ENCODE data around the gene ADAM8. TPM values are rescaled to one million over a fixed set of nuclear protein-coding genes. Genes with fewer than 3 reads are reported as not detected.
A peak's percentile ranks its signal among the peaks of the same experiment; 100 is the strongest.

ADAM8 gene
- total and polyA plus RNA-seq, 4 experiments from 2014 or later, result 63.9 to 97.8 (median 88.8) TPM

DNA sequence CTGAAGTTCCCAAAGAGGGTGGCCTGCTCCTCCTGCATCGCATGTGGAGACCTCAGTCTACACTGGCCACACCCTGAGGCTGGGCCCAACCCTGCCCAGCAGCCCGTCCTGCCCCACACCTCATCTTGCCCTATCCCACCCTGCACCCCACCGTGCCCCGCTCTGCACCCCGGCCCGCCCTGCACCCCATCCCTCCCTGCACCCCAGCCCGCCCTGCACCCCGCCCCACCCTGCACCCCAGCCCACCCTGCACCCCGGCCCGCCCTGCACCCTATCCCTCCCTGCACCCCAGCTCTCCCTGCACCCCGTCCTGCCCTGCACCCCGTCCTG is 24.5 kb downstream of the ADAM8 start:
- Mint-ChIP-seq H3K36me3 (no peaks in the 10 kb centered on the region), H3K4me1 (peaks cover 2 to 9% (median 7%) of the 10 kb centered on the region in 4 donors), H3K4me3 (no peak overlapping the region), H3K27me3 (no peaks in the 10 kb centered on the region), H3K27ac (no peak overlapping the region), H3K9me3 (no peaks in the 10 kb centered on the region)
- Histone ChIP-seq H3K9me3 (ENCODE audit: control insufficient read depth in 1 of 2, low read length in 2 of 2) (no peaks in the 10 kb centered on the region), H3K27ac (ENCODE audit: low read depth, low read length) (no peak overlapping the region), H3K4me3 (ENCODE audit: low read length in 2 of 2) (no peak overlapping the region), H3K36me3 (ENCODE audit: insufficient read depth, low read length) (no peaks in the 10 kb centered on the region), H3K4me1 (ENCODE audit: insufficient read depth, low read length) (peaks cover 4% of the 10 kb centered on the region), H3K27me3 (ENCODE audit: insufficient read depth, low read length) (no peaks in the 10 kb centered on the region)
- no peak for DNase-seq
- CTCF ChIA-PET (ENCODE audit: partially characterized antibody), result no interaction called here
- intact Hi-C loops (cut with micrococcal nuclease), result loop anchor here (10.0 kb wide), 1 partner anchor 1347 kb away; the partner anchor contains the start of gene PPP2R2D
- POLR2A ChIA-PET (ENCODE audit: partially characterized antibody), result no interaction called here

GRCh38 chr10:133251388-133252222 is 25.1 kb downstream of the ADAM8 start:
- no peaks in the 10 kb centered on the region for H3K9me3 Mint-ChIP-seq
- Histone ChIP-seq H3K4me3 (ENCODE audit: low read length in 2 of 2) (no peak overlapping the region), H3K4me1 (ENCODE audit: insufficient read depth, low read length) (no peaks in the 10 kb centered on the region), H3K36me3 (ENCODE audit: insufficient read depth, low read length) (no peaks in the 10 kb centered on the region), H3K27me3 (ENCODE audit: insufficient read depth, low read length) (no peaks in the 10 kb centered on the region), H3K27ac (ENCODE audit: low read depth, low read length) (no peak overlapping the region), H3K9me3 (ENCODE audit: control insufficient read depth in 1 of 2, low read length in 2 of 2) (no peaks in the 10 kb centered on the region)
- DNase-seq, result no peak
- H3K4me1 Mint-ChIP-seq, result peaks cover 0 to 8% (median 5%) of the 10 kb centered on the region in 4 donors
- no peaks in the 10 kb centered on the region for H3K27me3 Mint-ChIP-seq
- CTCF ChIA-PET (ENCODE audit: partially characterized antibody), result no interaction called here
- POLR2A ChIA-PET (ENCODE audit: partially characterized antibody), result no interaction called here
- no peak overlapping the region for H3K4me3 Mint-ChIP-seq
- no peaks in the 10 kb centered on the region for H3K36me3 Mint-ChIP-seq
- no peak overlapping the region for H3K27ac Mint-ChIP-seq
- intact Hi-C loops (cut with micrococcal nuclease), result loop anchor here (10.0 kb wide), 1 partner anchor 1347 kb away; the partner anchor contains the start of gene PPP2R2D

DNA sequence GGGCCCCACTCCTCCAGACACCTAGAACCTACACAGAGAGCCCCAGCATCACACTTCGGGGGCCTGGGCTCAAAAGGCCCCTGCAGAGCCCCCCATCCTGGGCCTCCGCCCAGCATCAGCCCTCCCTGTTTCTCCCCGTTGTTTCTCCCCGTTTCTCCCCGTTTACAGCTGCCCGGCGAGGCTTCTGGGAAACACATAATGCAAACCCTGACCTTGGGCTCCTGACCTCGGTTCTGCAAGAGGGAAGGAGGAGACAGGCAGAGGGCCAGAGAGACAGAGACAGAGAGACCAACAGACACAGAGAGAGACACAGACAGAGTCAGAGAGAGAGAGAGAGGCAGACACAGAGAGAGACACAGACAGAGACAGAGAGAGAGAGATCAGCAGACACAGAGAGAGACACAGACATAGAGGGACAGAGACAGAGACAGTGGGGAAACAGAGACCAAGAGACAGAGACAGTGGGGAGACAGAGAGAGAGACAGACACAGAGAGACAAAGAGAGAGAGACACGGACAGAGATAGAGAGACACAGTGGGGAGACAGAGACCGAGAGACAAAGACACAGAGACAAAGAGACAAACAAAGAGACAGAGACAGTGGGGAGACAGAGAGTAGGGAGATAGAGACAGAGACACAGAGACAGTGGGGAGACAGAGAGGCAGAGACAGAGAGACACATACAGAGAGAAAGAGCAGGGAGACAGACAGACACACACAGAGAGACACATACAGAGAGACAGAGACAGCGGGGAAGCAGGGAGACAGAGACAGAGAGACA is 26.5 kb downstream of the ADAM8 start:
- Histone ChIP-seq H3K4me3 (ENCODE audit: low read length in 2 of 2) (no peak overlapping the region), H3K9me3 (ENCODE audit: control insufficient read depth in 1 of 2, low read length in 2 of 2) (no peaks in the 10 kb centered on the region), H3K27me3 (ENCODE audit: insufficient read depth, low read length) (no peaks in the 10 kb centered on the region), H3K4me1 (ENCODE audit: insufficient read depth, low read length) (no peaks in the 10 kb centered on the region), H3K36me3 (ENCODE audit: insufficient read depth, low read length) (no peaks in the 10 kb centered on the region), H3K27ac (ENCODE audit: low read depth, low read length) (no peak overlapping the region)
- intact Hi-C loops (cut with micrococcal nuclease), result loop anchor here (10.0 kb wide), 1 partner anchor 1345 kb away; the partner anchor contains the start of gene PPP2R2D
- H3K27ac Mint-ChIP-seq, result peak overlapping the region in 4 of 7 donors; percentile 3 to 68 (median 36)
- no peaks in the 10 kb centered on the region for H3K9me3 Mint-ChIP-seq
- H3K27me3 Mint-ChIP-seq, result peaks cover 3% of the 10 kb centered on the region in 2 donors
- ChIA-PET POLR2A (ENCODE audit: partially characterized antibody) (no interaction called here), CTCF (ENCODE audit: partially characterized antibody) (no interaction called here)
- H3K4me1 Mint-ChIP-seq, result peaks cover 0 to 8% (median 5%) of the 10 kb centered on the region in 4 donors
- no peak overlapping the region for H3K4me3 Mint-ChIP-seq
- no peaks in the 10 kb centered on the region for H3K36me3 Mint-ChIP-seq
- DNase-seq, result no peak

DNA sequence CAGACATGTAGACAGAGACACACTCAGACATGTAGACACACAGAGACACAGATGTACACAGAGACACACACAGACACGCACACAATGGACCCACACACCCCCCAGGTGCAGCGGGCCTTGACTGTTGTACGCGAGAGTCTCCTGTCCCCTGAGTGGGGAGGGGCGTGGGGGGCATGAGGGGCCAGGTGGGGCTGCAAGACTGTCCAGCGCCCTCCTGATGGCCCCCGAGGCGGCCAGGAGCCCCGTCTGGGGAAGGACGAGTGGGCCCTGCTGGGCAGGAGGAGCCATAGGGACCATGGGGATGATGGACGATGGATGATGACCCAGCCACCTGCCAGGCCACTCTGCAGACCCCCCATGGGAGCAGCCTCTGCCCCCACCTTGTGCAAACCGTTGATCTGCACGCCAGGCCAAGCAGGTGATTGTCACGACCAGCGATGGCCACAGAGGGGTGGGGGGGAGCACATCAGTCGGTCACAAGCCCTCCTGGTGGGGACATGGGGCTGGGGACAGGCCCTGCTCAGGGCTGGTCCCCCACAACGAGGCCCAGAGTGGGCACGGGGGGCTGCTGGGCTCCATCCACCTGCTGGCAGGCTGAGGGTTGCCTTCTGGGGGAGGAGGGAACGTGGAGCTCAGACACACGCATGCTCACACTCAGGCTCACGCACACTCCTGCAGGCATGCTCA is 27.4 kb downstream of the ADAM8 start:
- intact Hi-C loops (cut with micrococcal nuclease), result no loop called here
- CTCF ChIA-PET (ENCODE audit: partially characterized antibody), result no interaction called here
- H3K36me3 Mint-ChIP-seq, result no peaks in the 10 kb centered on the region
- no peaks in the 10 kb centered on the region for H3K36me3 ChIP-seq (ENCODE audit: insufficient read depth, low read length)
- no peaks in the 10 kb centered on the region for H3K9me3 ChIP-seq (ENCODE audit: control insufficient read depth in 1 of 2, low read length in 2 of 2)
- H3K27ac Mint-ChIP-seq, result no peak overlapping the region
- H3K27me3 Mint-ChIP-seq, result peaks cover 3% of the 10 kb centered on the region in 2 donors
- peaks cover 0 to 6% (median 2%) of the 10 kb centered on the region in 4 donors for H3K4me1 Mint-ChIP-seq
- DNase-seq, result no peak
- H3K27me3 ChIP-seq (ENCODE audit: insufficient read depth, low read length), result no peaks in the 10 kb centered on the region
- H3K4me1 ChIP-seq (ENCODE audit: insufficient read depth, low read length), result no peaks in the 10 kb centered on the region
- POLR2A ChIA-PET (ENCODE audit: partially characterized antibody), result no interaction called here
- H3K4me3 ChIP-seq (ENCODE audit: low read length in 2 of 2), result no peak overlapping the region
- H3K4me3 Mint-ChIP-seq, result no peak overlapping the region
- no peaks in the 10 kb centered on the region for H3K9me3 Mint-ChIP-seq
- H3K27ac ChIP-seq (ENCODE audit: low read depth, low read length), result no peak overlapping the region

DNA sequence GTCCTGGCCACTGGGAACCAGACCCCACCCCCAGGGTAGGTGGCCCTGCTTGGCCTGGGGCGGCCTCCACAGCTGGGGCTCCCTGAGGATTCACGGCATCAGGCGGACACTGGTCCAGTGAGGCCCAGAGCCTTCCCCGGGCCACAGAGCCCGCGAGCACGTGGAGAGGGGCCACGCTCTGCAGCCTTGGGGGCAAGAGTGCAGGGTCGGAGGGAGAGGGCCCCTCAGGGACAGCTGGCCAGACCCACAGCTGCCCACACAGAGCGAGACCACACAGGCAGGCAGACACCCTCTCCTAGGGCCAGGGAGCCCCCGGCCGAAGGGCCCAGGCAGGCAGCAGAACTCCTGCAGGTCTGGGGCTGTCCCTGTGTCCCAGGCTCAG is 28.3 kb downstream of the ADAM8 start:
- peaks cover 3% of the 10 kb centered on the region in 2 donors for H3K27me3 Mint-ChIP-seq
- no peaks in the 10 kb centered on the region for H3K9me3 ChIP-seq (ENCODE audit: control insufficient read depth in 1 of 2, low read length in 2 of 2)
- H3K36me3 ChIP-seq (ENCODE audit: insufficient read depth, low read length), result no peaks in the 10 kb centered on the region
- ChIA-PET CTCF (ENCODE audit: partially characterized antibody) (no interaction called here), POLR2A (ENCODE audit: partially characterized antibody) (no interaction called here)
- H3K4me1 Mint-ChIP-seq, result peaks cover 0 to 6% (median 2%) of the 10 kb centered on the region in 4 donors
- H3K27ac ChIP-seq (ENCODE audit: low read depth, low read length), result no peak overlapping the region
- H3K4me1 ChIP-seq (ENCODE audit: insufficient read depth, low read length), result no peaks in the 10 kb centered on the region
- H3K4me3 Mint-ChIP-seq, result no peak overlapping the region
- no peak for DNase-seq
- H3K4me3 ChIP-seq (ENCODE audit: low read length in 2 of 2), result no peak overlapping the region
- H3K9me3 Mint-ChIP-seq, result no peaks in the 10 kb centered on the region
- no peaks in the 10 kb centered on the region for H3K36me3 Mint-ChIP-seq
- intact Hi-C loops (cut with micrococcal nuclease), result no loop called here
- H3K27ac Mint-ChIP-seq, result no peak overlapping the region
- H3K27me3 ChIP-seq (ENCODE audit: insufficient read depth, low read length), result no peaks in the 10 kb centered on the region

- ChIA-PET CTCF (ENCODE audit: partially characterized antibody) (no interaction called here), POLR2A (ENCODE audit: partially characterized antibody) (no interaction called here)
- no peak overlapping the region for H3K27ac Mint-ChIP-seq
- H3K9me3 Mint-ChIP-seq, result no peaks in the 10 kb centered on the region
- no peak overlapping the region for H3K4me3 Mint-ChIP-seq
- Histone ChIP-seq H3K27ac (ENCODE audit: low read depth, low read length) (no peak overlapping the region), H3K27me3 (ENCODE audit: insufficient read depth, low read length) (no peaks in the 10 kb centered on the region), H3K4me1 (ENCODE audit: insufficient read depth, low read length) (no peaks in the 10 kb centered on the region), H3K4me3 (ENCODE audit: low read length in 2 of 2) (no peak overlapping the region), H3K36me3 (ENCODE audit: insufficient read depth, low read length) (no peaks in the 10 kb centered on the region), H3K9me3 (ENCODE audit: control insufficient read depth in 1 of 2, low read length in 2 of 2) (no peaks in the 10 kb centered on the region)
- H3K27me3 Mint-ChIP-seq, result peaks cover 7% of the 10 kb centered on the region in 2 donors
- DNase-seq, result no peak
- H3K4me1 Mint-ChIP-seq, result peaks cover 0 to 9% (median 3%) of the 10 kb centered on the region in 4 donors
- intact Hi-C loops (cut with micrococcal nuclease), result loop anchor here (2.0 kb wide), 1 partner anchor 71 kb away; no protein-coding TSS in a partner anchor
- no peaks in the 10 kb centered on the region for H3K36me3 Mint-ChIP-seq
Observed at GRCh38 chr10:133247681-133248333, 28.9 kb downstream of the ADAM8 start.
